Measurements from ENCODE around the gene ST7L.

Gene ST7L

GRCh38 chr1:112544011-112544688 is 74.8 kb downstream of the ST7L start:
- DNase-seq: peak; percentile 41

DNA sequence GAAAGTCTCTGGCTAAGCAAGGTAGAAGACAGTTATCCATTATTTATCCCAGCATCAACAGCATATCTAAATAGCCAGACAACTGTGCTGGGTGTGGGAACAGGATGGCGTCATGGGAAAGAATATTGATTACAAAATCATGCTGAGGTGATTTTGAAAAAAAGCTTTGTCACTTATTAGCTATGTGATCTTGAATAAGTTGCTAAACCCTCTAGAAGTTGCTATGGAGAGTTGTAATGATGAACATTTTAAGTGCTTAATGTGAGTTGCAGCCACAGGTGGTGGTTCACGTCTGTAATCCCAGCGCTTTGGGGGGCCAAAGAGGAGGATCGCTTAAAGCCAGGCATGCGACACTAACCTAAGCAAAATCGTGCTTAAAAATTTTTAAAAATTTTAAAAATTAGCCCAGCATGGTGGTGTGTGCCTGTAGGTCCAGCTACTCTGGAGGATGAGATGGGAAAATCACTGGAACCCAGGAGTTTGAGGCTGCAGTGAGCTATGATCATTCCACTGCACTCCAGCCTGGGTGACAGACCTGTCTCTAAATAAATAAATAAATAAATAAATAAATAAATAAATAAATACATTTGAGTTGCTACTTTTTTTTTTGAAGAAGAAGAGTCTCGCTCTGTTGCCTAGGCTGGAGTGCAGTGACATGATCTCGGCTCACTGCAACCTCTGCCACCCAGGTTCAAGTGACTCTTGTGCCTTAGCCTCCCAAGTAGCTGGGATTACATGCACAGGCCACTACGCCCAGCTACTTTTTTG is 76.6 kb downstream of the ST7L start:
- no peak for DNase-seq

GRCh38 chr1:112541299-112541698 is 77.6 kb downstream of the ST7L start:
- no peak for DNase-seq

GRCh38 chr1:112540226-112540794 is 78.6 kb downstream of the ST7L start:
- no peak for DNase-seq

DNA sequence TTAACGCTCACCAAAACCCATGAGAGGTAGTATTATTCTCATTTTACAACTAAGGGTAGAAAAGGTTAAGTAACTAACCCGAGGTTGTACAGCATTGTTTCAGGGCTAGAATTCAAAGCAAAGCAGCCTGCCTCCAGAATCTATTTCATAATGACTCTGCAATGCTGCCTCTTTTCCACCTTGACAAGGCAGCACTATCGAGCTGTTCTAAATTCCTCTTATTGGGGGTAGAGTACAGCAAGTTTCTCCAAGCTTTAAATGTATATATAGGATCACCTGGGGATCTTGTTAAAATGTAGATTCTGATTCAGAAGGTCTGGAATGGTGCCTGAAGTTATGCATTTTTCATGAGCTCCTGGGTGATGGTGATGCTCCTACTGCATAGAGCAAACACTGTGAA is 80.1 kb downstream of the ST7L start:
- no peak for DNase-seq

GRCh38 chr1:112537456-112537855 is 81.5 kb downstream of the ST7L start:
- DNase-seq: no peak

DNA sequence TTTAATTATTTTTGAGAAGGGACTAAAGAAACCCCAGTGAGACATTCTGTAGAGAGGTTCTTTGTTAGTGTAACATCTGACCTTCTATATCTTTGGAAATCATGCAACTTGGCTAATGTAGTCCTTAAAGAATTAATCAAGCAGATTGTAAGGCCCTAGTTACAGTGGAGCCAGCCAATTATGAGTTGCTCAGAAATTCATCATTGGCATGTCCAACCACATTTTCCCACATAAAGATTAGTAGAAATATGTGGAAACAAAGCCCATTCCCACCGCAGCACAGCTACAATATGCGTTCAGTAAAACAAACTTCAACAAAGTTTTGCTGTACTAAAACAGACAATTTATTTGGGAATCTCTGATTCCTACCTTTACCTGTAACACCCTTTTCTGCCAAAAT is 82.4 kb downstream of the ST7L start:
- DNase-seq: no peak

- DNase-seq: no peak
Measured at GRCh38 chr1:112533029-112533428, 85.9 kb downstream of the ST7L start.

GRCh38 chr1:112532064-112532463 is 86.9 kb downstream of the ST7L start:
- DNase-seq: no peak

GRCh38 chr1:112530832-112531231 is 88.1 kb downstream of the ST7L start:
- DNase-seq: no peak

GRCh38 chr1:112529301-112529700 is 89.6 kb downstream of the ST7L start:
- DNase-seq: no peak

DNA sequence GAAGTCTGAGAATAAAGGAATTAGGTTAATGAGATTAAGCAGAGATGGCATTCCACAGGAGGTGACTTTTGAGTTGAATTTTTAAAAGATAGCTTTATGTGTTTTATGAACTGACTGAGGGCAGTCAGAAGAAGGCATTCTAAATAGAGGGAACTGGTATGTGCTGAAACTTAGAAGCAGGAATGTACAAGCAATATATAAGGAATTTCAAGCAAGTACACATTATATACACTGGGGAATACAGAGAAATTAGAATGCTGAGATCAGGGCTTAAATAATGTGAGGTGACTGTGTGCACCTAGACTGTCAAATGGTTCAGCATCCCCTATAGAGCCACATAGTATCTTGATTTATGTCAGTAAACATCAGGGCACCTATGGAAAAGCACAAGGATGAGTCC is 90.9 kb downstream of the ST7L start:
- DNase-seq: no peak

- no peak for DNase-seq
Measured at GRCh38 chr1:112527266-112528010, 91.5 kb downstream of the ST7L start.

- DNase-seq: no peak
Measured at GRCh38 chr1:112524986-112525385, 94.0 kb downstream of the ST7L start.

GRCh38 chr1:112524251-112524650 is 94.7 kb downstream of the ST7L start:
- DNase-seq: no peak

- DNase-seq: no peak
Measured at GRCh38 chr1:112522621-112523020, 96.3 kb downstream of the ST7L start.

- DNase-seq: no peak
Measured at GRCh38 chr1:112520166-112520565, 98.8 kb downstream of the ST7L start.

DNA sequence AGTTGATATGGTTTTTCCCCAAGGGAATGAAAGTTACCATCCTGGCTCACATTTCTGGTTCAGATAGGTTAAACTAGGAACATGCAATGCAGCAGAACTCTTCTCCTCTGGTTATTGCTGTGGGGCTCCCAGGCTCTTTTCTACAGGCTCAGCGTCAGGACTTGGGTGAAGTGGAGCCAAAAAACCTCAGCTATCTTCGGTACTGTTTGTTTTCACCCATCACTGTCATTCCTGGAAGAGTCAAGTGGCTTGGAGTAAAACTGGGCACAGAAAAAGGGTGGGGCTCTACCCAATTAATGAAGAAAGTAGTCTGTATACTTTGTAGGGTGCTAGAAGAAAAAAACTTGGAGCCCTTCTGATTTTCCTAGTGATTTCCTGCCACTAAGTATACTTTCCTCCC is 100.8 kb downstream of the ST7L start:
- DNase-seq: no peak

DNA sequence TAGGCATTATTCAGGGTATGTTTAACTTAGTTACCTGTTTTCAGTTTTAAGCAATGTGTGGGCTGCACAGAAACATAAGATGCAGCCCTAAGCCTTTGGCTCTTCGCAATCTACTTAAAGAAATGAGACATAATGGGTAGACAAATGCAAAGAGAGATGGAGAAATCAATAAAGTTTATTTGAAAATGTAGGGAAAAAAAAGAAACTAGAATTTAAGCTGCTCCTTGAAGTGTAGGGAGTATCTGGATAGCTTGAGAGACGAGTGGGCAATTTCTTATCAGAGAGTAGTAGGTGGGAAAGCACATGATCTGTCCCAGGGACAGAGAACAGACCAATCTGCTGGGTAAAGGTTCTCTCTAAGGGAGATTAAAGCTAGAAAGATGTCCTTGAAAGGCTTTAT is 101.3 kb downstream of the ST7L start:
- DNase-seq: no peak

DNA sequence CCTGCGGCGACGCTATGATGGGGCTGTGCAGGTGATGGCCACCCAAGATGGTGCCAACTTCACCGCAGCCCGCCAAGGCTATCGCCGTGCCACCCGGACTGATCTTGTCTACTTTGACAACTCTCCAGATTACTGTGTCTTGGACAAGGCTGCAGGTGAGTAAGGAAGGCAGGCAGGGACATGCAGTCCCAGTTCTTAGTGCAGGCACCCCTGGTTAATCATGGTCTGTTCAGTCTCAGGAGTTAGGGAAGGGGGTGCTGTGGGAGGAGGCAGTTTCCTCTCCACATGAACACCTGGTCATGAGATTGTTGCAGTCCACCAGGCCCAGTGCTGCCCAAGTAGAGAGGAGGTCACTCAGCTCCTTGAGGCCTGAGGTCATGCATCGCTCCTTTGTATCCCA is 101.7 kb downstream of the ST7L start:
- DNase-seq: no peak

DNA sequence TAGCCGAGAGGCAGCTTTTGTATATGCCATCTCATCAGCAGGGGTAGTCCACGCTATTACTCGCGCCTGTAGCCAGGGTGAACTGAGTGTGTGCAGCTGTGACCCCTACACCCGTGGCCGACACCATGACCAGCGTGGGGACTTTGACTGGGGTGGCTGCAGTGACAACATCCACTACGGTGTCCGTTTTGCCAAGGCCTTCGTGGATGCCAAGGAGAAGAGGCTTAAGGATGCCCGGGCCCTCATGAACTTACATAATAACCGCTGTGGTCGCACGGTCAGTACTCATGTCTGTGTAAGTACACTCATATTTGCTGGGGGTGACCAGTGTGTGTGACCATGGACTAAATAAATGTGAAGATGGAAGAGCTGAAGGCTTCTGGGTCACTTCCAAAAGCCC is 102.8 kb downstream of the ST7L start:
- DNase-seq: no peak

GRCh38 chr1:112515311-112516009 is 103.5 kb downstream of the ST7L start:
- no peak for DNase-seq

- DNase-seq: no peak
Measured at GRCh38 chr1:112514901-112515300, 104.0 kb downstream of the ST7L start.
